Fibroblast of skin of back (primary cell): ENCODE data around the gene RPL18.
A peak's percentile ranks its signal among the peaks of the same experiment; 100 is the strongest.

ENCODE experiments used
- DNase-seq: peaks from one replicate; pipeline ENCODE4 v3.0.0-alpha.2; 2013

Gene RPL18

DNA sequence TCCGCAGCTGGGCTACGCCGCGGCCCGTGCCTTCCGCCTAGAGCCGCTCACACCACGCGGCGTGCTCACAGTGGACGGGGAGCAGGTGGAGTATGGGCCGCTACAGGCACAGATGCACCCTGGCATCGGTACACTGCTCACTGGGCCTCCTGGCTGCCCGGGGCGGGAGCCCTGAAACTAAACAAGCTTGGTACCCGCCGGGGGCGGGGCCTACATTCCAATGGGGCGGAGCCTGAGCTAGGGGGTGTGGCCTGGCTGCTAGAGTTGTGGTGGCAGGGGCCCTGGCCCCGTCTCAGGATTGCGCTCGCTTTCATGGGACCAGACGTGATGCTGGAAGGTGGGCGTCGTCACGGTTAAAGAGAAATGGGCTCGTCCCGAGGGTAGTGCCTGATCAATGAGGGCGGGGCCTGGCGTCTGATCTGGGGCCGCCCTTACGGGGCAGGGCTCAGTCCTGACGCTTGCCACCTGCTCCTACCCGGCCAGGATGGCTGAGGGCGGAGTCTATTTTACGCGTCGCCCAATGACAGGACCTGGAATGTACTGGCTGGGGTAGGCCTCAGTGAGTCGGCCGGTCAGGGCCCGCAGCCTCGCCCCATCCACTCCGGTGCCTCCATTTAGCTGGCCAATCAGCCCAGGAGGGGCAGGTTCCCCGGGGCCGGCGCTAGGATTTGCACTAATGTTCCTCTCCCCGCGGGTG lies 10.8 kb upstream of the RPL18 start:
- no peak for DNase-seq

DNA sequence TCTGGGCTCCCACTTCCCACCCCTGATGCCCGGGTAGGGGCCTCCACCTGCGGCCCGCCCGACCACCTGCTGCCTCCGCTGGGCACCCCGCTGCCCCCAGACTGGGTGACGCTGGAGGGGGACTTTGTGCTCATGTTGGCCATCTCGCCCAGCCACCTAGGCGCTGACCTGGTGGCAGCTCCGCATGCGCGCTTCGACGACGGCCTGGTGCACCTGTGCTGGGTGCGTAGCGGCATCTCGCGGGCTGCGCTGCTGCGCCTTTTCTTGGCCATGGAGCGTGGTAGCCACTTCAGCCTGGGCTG lies 10.3 kb upstream of the RPL18 start:
- no peak for DNase-seq

DNA sequence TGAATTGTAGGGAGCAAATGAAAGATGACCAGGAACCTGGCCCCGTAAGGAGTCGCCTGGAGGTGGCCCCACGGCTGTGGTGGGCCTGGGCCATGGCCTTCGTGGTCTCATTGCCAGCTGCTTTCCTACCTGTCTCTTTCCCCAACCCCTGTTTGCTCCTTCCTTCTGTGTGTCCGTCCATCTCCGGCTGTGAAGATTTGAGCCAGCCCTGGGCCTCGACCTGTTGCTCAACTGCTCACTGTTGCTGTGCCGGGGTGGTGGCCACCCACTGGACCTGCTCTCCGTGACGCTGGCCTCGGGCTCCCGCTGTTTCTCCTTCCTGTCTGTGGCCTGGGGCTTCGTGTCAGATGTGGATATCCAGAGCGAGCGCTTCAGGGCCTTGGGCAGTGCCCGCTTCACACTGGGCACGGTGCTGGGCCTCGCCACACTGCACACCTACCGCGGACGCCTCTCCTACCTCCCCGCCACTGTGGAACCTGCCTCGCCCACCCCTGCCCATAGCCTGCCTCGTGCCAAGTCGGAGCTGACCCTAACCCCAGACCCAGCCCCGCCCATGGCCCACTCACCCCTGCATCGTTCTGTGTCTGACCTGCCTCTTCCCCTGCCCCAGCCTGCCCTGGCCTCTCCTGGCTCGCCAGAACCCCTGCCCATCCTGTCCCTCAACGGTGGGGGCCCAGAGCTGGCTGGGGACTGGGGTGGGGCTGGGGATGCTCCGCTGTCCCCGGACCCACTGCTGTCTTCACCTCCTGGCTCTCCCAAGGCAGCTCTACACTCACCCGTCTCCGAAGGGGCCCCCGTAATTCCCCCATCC lies 9.7 kb upstream of the RPL18 start:
- no peak for DNase-seq

DNA sequence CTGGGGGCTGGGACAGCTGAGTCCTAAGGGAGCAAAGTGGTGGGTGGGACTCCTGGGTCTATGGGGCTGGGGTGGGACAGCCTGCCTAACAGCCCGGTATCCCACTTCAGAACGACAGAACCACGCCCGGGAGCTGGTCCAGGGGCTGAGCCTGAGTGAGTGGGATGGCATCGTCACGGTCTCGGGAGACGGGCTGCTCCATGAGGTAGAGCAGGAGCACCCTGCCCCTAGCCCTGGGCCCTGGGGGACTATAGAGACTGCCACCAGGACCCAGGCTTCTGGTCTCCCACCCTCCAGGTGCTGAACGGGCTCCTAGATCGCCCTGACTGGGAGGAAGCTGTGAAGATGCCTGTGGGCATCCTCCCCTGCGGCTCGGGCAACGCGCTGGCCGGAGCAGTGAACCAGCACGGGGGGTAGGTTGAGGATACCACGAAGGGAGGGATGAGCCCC lies 8.9 kb upstream of the RPL18 start:
- DNase-seq = no peak

DNA sequence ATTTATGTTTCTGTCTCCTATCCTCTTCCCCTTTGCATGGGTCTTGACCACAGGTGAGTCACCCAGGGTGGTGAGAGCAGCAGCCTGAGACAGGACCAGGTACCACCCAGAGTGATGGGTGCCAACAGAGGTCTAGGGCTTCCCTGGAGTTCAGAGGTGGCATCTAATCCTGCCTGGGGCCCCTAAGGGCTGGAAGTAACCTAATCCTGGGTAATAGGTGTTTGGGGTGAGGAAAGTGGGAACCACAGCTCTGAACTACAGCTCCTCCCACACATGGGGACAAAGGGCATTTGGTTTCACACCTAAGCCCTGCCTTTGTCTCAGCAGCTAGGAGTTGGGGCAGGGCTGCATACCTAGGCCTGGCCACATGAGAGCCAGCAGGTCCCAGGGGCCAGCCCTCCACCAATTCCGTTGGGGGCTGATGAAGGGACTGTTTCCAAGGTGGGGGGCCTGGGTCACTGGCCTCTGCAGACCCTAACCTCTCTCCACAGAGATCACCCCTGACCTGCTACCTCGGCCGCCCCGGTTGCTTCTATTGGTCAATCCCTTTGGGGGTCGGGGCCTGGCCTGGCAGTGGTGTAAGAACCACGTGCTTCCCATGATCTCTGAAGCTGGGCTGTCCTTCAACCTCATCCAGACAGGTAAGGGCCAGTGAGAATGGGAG lies 8.4 kb upstream of the RPL18 start:
- no peak for DNase-seq

DNA sequence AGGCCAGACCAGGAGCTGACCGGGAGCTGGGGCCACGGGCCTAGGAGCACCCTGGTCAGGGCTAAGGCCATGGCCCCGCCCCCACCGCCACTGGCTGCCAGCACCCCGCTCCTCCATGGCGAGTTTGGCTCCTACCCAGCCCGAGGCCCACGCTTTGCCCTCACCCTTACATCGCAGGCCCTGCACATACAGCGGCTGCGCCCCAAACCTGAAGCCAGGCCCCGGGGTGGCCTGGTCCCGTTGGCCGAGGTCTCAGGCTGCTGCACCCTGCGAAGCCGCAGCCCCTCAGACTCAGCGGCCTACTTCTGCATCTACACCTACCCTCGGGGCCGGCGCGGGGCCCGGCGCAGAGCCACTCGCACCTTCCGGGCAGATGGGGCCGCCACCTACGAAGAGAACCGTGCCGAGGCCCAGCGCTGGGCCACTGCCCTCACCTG lies 6.9 kb upstream of the RPL18 start:
- DNase-seq = no peak

DNA sequence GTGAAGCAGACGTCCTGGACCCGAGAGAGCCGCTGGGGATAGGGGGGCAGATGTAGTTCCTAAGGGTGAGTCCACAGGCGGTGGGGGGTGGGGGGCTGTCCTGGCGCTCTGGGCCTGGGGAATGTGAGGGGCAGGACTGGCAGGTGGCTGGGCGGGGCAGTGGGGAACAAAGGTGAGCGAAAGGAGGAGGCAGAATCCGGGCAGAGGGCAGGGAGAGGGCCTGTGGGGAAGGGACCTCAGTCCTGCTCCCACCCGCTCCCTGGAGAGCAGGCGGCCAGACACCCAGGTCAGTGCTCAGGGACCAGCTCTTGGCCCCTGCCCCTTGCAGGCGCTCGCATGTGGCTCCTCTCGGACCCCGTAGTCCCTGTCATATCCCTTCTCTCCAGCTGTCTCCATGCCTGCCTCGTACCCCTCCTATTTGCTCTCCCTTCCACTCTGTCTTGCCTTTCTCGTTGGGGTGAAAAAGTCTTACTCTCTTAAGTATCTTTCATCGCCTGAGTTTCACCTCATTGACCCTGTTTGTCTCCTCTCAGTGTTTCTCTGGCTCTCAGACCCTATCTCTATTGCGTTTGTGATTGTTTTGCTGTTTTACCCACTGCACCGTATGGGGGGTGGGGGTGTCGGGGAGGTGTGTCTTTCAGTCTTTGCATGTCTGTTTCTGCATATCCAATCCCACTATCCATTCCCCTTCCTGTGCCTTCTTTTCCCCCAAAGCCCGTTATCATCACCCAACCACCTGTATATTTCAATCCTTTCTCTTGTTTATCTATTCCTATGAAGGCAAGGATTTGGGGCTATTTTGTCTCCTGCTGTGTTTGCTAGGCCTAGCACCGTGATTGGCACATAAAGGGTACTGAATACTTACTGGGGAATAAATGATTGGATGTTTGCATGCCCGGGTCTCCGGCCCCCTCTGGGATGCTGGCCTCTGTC lies 6.1 kb upstream of the RPL18 start:
- no peak for DNase-seq

DNA sequence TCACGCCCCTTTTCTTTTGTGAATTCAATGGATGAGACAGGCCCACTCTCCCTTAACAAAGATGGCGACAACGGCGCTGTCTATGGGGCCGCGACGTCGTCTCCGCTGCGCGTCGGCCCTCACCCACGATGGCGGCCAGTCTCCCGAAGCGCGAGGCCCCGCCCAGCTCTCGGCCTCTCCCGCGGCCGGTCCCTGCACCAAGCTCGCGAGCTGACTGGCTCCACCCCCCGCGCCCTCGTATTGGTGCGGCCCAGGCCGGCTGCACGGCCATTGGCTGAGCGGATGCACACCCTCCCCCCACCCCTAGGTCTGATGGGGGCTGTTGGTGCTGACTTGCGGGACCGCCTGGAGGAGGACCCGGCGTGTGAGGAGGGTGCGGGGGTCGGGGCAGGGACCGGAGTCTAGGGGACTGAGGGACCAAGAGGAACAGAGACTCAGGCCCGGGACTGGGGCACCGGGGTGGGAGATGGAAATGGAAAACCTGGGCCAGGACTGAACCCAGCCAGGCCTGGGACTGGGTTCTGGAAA lies 5.2 kb upstream of the RPL18 start:
- peak; percentile 98 for DNase-seq

DNA sequence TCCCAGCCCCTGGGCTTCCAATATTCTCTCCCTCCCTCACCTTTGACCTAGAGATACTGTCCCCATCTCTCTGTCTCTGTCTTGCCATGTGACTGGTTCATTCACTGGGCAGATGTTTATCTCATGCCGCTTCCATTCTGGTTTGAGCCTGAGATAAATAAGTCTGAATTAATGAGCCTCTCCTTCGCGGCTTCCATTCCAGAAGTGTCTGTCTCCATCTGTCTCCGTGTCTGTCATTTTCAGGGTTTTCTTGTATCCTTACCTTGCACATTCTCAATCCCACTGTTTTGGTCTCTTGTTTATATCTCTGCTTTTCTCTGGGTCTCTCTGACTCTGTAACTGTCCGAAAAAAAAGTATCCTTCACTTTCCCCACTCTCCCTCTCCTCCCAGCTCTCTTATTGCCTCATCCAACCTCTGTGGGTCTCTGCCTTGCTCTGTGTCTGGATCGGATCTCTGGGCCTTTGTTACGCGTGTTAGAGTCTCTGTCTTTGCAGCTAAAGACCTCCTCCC lies 4.6 kb upstream of the RPL18 start:
- DNase-seq = no peak

DNA sequence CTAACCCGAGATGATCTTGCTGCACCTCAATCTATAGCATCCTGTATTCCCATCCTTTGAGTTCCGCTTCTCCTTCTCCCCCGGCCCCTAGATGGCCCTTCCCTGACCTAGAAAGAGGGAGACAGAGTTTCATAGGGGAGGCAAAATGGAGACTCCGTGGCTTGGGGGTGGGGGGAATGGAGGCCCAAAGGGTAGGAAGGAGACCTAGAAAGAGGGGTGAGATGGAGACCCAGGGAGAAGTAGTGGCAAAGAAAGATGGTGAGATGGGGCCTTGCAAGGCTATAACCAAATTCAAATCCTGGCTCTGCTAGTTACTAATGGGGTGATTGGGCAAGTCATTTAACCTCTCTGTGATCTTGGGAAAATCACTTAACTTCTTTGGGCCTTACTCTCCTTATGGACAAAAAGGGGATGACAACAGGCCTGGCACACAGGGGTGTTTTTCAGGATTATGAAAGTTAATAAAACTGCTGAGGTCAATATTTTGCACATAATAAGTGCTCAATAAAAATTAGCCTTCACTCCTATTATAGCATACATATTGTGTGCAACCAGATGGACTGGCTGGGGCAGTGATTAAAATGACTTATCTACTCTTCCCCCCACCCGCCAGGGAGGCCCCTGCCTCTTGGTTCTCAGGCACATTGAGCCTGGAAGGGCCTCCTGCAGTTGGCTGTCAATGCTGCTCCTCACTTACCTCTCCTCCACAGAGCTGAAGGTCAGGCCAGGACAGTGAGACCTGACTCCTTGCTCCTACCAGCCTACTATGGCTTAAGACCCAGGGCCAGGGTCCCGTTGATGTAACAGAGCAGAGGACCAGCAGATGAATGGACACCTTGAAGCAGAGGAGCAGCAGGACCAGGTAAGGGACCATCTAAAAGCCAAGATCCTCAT lies 961 bp upstream of the RPL18 start:
- no peak for DNase-seq

DNA sequence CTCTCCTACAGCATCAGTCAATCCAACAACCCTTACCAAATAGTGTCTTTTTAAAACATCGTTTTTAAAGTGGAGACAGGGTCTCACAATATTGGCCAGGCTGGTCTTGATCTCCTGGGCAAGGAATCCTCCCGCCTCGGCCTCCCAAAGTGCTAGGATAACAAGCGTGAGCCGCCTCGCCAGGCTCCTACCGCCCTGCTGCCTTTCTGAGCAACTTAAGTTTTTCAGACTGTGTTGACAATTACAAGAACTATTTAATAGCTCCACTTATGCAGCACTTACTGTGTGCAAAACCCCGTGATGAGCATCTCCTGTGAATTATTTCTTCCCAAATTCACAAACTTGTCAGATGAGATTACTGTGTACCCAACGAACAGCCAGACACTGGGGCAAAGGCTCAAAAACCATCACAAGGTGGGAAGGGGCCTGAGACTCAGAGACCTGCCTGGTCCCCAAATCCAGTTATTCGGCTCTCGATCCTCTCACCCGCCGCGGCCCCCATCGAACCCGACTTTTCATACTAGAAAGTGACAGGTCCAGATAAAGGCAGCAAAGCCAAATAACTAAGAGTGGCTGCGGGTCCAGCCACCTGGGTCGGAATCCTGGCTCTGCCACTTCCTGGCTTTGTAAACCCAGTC lies 581 bp downstream of the RPL18 start:
- no peak for DNase-seq

DNA sequence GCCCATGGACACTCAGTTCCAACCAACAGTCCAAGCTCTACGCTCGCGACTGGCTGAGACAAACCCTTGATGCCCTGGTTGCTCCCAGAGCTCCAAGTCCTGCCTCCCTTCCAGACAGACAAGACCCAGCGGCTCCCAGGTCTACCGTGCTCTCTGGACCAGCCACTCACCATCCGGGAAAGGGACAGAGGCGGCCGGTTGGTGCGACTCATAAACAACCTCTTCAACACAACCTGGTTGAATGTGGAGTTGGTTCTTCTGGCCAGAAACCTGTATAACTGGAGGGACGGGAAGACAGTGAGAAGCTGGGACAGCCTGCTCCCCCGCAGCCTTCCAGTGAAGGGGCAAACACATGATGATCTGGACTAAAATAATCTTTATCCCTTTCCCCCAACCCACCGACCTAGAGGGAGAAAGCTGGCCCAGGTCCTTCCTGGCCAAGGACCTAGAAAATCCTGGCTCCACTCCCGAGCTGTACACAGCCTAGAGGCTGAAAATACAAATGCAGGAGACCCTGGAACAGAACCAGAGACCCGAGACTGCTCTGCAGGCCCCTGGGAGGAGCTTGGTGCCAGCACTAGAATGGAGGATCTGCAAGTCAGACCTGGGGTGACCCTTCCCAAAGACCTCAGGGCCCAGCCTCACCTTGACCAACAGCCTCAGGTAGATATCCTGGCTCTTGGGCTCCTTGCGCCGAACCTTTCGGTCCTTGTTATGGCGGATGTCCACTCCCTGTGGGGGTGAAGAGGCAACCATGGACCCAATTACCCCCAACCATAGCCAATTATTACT lies 1.6 kb downstream of the RPL18 start:
- no peak for DNase-seq

DNA sequence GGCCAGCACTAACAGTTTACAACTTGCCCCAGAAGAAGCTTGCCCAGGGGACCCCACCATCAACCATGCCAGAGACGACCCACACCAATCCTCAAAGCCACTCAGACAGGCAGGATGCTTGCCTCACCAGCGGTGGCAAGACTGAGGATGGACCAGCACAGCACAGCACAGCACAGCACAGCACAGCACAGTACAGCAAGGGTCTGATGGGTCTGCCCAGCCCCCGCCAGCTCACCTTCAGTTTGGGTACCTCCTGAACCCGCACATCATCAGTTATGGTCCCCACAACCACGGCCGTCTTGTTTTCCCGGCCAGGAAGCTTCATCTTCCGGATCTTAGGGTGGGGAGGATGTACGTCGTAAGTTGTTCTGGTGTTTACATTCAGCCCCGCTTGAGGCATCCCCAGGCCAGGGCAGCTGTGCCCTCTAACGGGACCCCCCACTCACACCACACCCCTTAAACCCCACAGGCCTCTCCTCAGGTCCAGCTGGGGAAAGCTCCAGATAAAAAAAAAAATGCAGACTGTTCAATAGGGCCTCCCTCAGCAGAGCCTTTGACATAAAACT lies 2.4 kb downstream of the RPL18 start:
- DNase-seq = no peak

DNA sequence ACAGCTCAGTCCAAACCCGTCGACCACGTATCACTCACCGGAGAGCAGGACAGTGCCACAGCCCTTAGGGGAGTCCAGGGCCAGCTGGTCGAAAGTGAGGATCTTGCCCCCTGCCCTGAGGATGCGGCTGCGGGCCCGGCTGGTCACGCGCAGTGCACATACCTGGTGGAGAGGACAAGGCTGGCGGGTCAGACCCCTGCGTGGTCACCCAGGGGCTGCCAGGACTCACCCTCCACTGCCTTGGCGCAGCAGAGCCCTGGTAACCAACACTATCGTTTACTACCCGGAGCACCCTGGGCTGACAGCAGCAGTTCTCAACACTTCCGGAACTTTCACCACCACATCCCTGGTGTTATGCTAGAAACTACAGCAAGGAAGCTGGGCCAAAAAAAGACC lies 2.9 kb downstream of the RPL18 start:
- no peak for DNase-seq

DNA sequence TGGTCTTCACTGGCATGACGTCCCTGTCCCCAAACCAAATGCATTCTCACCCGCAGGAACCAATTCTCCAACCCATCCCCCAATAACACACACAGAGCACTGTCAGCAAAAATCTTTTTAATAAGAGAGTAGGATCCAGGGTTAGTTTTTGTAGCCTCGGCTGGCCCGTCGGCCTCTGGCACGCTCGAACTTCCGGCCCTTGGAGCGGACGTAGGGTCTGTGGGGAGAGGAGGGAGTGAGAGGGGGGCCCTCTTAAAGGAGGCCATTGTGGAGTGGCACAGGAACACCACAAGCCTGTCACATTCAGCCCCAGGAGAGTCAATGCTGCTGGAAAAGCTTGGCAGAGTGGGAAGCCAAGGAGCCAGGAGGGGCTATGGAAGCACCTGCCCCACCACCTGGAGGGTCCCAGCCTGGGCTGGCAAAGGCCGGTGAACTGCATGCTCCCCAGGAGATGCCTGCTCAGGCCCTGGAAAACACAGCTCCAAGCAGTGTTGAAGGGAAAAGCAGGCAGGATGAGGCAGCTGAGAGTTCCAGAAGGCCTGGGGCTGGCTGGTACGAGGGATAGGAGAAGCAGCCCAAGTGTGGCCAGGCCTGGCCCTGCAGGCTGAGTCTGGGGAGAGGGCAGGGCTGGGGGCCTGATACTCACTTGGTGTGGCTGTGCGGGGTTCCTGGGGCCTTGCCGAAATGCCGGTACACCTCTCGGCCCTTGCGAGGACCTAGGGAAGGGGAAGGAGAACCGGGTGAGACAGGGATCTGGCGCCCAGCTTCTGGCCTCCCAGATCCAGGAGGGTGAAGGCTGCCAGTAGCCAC lies 3.5 kb downstream of the RPL18 start:
- no peak for DNase-seq

DNA sequence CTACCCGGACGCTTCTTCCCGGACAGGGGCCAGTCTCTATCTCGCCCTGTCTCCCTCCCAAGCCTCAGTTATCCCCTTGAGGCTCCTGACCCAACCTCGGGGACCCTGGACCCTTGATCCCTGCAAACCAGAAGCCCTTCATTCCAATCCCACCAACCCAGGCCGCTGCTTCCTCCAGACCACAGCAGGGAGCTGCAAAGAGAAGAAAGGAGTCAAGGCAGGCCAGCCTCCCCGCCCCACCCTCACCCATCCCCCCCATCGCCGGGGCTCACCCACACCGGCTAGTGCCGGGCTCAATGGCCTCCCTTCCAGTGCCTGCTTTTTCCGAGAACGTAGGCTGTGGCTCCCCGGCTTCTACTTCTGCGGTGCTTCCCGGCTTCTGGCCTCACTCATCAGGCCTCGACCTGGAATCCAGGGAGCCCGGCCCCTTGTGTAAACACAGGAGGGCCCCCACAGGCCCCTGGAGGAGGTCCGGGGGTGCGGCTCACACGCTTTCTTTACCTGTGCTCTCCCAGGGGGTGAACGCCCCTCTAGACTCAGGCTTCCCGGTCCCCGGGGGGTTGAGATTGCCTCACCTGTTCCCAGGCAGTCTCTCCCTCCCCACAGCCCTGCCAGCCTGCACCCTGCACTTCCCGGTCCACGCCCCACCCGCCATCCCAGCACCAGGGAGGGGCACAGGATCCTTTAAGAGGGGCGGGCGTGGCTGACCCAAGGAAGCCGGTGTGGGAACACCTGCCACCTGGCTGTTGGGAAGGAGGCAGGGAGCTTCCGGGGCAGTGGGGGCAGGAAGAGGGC lies 4.3 kb downstream of the RPL18 start, which contains the start of gene FAM83E:
Gene FAM83E (minus strand): TSS at position 641 of the 795 bp plus-strand sequence. CDS start 1,704 bp downstream, outside the sequence.
- DNase-seq = no peak

DNA sequence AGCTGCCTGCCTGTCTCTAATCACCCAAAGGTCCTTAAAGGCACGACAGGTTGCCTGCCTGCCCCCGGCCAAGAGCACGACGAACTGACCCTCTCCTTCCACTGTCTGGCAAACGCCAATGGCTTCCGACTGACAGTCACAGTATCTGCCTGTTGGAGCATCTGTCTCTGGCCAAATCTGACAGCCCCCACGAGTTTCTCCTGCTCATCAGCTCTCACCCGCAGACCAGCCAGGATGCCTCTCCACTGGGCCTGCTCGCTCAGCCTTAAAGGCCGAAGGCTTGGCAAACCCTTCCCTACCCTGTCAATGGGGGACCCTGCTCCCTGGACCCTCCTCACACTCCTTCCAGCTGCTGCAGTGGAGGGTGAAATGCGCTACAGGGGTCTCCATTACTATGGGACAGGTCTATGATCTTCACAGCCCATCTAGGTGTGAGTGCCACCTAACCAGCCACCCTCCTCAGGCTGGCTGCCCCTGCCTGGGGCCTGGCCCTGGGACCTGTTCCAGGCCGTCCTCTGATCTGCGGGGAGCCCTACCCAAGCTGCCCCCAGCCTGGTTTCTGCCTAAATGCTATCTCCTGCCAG lies 5.0 kb downstream of the RPL18 start:
- no peak for DNase-seq
